Endothelial cell (in vitro differentiated cells): ENCODE measurements around the gene ZFHX3. TPM values are rescaled to one million over a fixed set of nuclear protein-coding genes. Genes with fewer than 3 reads are reported as not detected.

ENCODE experiments used
- DNase-seq: peaks from one replicate; pipeline ENCODE4 v3.0.0; 2021; ENCODE audit warnings: low spot score
- H3K27ac Mint-ChIP-seq: one replicate; pipeline ENCODE4 v1.8.0; 2021; ENCODE audit warnings: mixed read lengths, inconsistent platforms; ENCODE audit not compliant: unreplicated experiment
- H3K27me3 Mint-ChIP-seq: one replicate; pipeline ENCODE4 v1.8.0; 2021; ENCODE audit warnings: mild to moderate bottlenecking, moderate library complexity, mixed read lengths, inconsistent platforms; ENCODE audit not compliant: unreplicated experiment
- H3K36me3 Mint-ChIP-seq: one replicate; pipeline ENCODE4 v1.8.0; 2021; ENCODE audit warnings: mild to moderate bottlenecking, low read depth, mixed read lengths, inconsistent platforms; ENCODE audit not compliant: unreplicated experiment
- H3K4me1 Mint-ChIP-seq: one replicate; pipeline ENCODE4 v1.8.0; 2021; ENCODE audit warnings: mild to moderate bottlenecking, mixed read lengths, inconsistent platforms; ENCODE audit not compliant: unreplicated experiment
- H3K4me3 Mint-ChIP-seq: one replicate; pipeline ENCODE4 v1.8.0; 2021; ENCODE audit warnings: mild to moderate bottlenecking, mixed read lengths, inconsistent platforms; ENCODE audit not compliant: unreplicated experiment
- H3K9me3 Mint-ChIP-seq: one replicate; pipeline ENCODE4 v1.8.0; 2021; ENCODE audit warnings: mixed read lengths, inconsistent platforms; ENCODE audit not compliant: unreplicated experiment
- total RNA-seq: library from RNA; stranded (reverse); fragmentation: NEBNext Ultra II Directional; extraction: Animal tissue kit (Norgen Biotek cat#: 25700); gene quantifications from one replicate; pipeline ENCODE4 v1.2.1, GENCODE V29; 2021; ENCODE audit not compliant: unreplicated experiment
- TF ChIP-seq, protein P1 (sequence below): fragments of 200-600 bp; sonication (generic); IDR thresholded peaks from one replicate; pipeline ENCODE4 v1.5.0; 2021; ENCODE audit warnings: antibody characterized with exemption; ENCODE audit not compliant: unreplicated experiment

The ZFHX3 gene
- total RNA-seq, 1 donor from 2014 or later: 17.7 TPM

DNA sequence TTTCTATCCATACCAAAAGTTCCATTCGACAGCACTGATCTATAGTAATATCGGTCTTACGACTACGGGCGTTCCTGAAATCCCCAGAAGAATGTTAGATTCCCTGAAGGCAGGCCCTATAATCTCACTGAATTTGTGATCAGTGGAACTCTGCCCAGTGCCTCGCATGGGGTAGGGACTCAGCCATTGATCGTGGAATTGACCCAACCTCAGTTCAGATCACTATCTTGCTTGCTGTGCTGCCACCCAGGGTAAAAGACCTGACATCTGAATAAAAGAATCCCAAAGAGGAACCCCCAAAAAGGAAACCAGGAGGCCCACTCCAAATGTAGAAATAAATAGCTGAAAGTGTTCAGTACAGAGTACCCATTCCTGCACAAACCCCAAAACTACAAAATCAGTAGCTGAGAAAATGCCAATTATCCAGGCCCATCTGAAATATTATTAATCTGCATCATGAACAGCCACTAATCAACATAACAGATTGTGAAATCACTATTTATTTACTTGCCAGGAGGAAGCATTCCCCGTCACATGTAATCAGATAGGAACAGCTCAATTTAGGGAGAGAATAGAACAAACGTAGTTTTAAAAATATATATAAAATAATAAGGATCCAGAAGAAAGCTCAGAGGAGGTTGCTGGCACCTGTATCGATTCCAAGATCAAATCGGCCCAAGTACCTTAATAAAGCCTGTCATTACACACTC is 221.9 kb downstream of the ZFHX3 start:
- H3K4me3 Mint-ChIP-seq: no peak overlapping the region

DNA sequence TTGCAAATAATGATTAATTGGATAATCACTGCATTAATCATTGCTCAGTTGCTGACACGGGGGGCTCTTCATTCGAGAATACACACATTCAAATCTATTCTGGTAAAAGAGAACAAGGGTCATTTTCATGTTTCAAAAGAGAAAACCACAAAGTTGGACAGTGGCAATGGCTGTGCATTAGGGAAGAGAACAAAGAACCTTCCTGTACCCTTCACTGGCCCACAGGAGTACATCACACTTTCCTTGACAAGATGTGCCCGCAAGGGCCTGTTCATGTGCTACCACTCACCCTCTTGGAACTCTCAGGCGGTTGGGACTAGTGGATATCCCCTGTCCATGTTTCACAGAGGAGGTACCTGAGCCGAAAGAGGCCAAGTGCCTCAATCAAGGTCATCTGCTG is 223.2 kb downstream of the ZFHX3 start:
- no peak for DNase-seq
- no peaks in the 10 kb centered on the region for H3K27me3 Mint-ChIP-seq
- H3K4me3 Mint-ChIP-seq: no peak overlapping the region
- H3K4me1 Mint-ChIP-seq: no peaks in the 10 kb centered on the region
- peaks cover 4% of the 10 kb centered on the region for H3K36me3 Mint-ChIP-seq
- no peaks in the 10 kb centered on the region for H3K9me3 Mint-ChIP-seq
- TF ChIP-seq, protein P1, sequence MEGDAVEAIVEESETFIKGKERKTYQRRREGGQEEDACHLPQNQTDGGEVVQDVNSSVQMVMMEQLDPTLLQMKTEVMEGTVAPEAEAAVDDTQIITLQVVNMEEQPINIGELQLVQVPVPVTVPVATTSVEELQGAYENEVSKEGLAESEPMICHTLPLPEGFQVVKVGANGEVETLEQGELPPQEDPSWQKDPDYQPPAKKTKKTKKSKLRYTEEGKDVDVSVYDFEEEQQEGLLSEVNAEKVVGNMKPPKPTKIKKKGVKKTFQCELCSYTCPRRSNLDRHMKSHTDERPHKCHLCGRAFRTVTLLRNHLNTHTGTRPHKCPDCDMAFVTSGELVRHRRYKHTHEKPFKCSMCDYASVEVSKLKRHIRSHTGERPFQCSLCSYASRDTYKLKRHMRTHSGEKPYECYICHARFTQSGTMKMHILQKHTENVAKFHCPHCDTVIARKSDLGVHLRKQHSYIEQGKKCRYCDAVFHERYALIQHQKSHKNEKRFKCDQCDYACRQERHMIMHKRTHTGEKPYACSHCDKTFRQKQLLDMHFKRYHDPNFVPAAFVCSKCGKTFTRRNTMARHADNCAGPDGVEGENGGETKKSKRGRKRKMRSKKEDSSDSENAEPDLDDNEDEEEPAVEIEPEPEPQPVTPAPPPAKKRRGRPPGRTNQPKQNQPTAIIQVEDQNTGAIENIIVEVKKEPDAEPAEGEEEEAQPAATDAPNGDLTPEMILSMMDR: no peak
- H3K27ac Mint-ChIP-seq: no peak overlapping the region

More for the DNA sequence above, 221.9 kb downstream of the ZFHX3 start:
- Mint-ChIP-seq H3K27me3 (no peaks in the 10 kb centered on the region), H3K36me3 (peaks cover 4% of the 10 kb centered on the region), H3K9me3 (no peaks in the 10 kb centered on the region), H3K4me1 (no peaks in the 10 kb centered on the region), H3K27ac (no peak overlapping the region)
- TF ChIP-seq, protein P1: no peak
- no peak for DNase-seq

DNA sequence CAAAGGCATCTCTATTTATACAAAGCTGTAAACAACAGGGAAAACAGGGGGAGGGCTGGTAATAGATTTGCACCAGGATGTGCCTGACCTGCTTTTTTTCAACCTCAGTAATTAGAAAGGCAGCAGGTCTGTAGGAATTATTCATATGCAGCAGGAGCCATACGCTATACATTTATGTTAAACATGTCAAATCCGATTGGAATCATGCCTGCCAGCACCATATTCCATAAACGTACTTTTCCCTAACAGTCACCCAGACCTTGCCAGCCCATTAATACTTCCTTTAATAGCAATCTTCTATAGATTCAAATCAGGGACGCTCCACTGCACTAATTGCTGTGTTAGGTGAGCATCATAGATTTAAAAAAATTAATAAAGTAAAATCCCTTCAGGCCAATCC is 223.9 kb downstream of the ZFHX3 start:
- TF ChIP-seq, protein P1: no peak
- H3K4me1 Mint-ChIP-seq: no peaks in the 10 kb centered on the region
- no peaks in the 10 kb centered on the region for H3K27me3 Mint-ChIP-seq
- H3K4me3 Mint-ChIP-seq: no peak overlapping the region
- no peaks in the 10 kb centered on the region for H3K9me3 Mint-ChIP-seq
- peaks cover 4% of the 10 kb centered on the region for H3K36me3 Mint-ChIP-seq
- no peak for DNase-seq
- H3K27ac Mint-ChIP-seq: no peak overlapping the region

DNA sequence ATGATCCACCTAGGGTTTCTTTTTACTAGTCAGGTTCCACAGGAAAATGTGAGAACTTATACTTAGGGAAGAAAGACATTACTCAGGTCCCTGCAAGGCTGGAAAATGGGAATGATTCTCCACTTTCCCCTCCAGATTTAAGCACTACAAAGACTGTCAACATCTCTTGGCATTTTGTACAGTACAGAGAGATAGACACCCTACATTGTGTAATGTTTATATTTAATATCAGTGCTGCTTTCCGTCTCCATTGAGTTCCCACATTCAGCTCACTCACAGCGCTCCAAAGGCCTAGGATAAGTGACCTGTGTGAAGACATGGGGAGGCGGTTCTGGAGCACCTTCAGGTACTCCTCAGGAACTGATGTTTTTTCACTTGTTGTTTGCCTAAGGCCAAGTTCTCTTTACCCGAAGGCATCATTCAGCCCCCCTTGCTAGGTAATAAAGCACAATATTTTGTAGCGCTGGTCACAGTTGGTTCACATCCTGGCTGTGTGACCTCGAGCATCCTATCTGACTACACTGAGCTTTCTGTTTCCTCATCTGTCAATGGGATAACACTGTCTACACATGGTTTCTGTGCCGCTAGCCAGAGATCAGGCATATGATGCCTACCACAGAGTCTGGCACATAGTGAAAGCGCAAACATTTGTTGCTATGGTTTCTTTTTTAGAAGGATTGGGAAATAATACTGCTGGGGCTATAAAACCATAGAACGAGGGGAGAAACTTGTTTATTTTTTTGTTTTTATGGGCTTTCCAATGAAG is 226.6 kb downstream of the ZFHX3 start:
- Mint-ChIP-seq H3K27me3 (peaks cover 3% of the 10 kb centered on the region), H3K4me1 (no peaks in the 10 kb centered on the region), H3K4me3 (no peak overlapping the region), H3K36me3 (no peaks in the 10 kb centered on the region), H3K9me3 (no peaks in the 10 kb centered on the region), H3K27ac (no peak overlapping the region)
- TF ChIP-seq, protein P1: no peak
- no peak for DNase-seq

DNA sequence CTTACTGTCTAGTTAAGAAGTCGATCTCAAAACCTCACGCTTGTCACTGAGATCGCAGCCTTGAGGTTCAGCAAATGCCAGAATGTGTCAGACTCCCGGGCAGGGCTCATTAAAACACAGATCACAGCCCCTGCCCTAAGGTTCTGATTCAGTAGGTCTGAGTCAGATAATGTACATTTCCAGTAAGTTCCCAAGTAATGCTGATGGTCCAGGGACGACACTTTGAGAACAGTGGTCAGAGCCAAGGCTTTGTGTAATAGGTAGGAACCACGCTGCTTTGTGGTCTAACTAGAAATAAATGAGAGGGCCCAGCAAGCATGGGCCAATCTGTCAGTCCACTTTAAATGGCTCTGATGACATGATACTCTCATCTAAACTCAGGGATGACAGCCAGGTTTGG is 228.6 kb downstream of the ZFHX3 start:
- Mint-ChIP-seq H3K27me3 (peaks cover 3% of the 10 kb centered on the region), H3K27ac (no peak overlapping the region), H3K4me3 (no peak overlapping the region), H3K36me3 (no peaks in the 10 kb centered on the region), H3K4me1 (no peaks in the 10 kb centered on the region), H3K9me3 (no peaks in the 10 kb centered on the region)
- TF ChIP-seq, protein P1: no peak
- no peak for DNase-seq
